Measurements from ENCODE around the gene NELL1.
"Not testable (repeated sequence)": the region's sequence is repeated elsewhere in the genome, so short reads cannot be mapped to it uniquely, and the experiment has no call there.

NELL1 gene

DNA sequence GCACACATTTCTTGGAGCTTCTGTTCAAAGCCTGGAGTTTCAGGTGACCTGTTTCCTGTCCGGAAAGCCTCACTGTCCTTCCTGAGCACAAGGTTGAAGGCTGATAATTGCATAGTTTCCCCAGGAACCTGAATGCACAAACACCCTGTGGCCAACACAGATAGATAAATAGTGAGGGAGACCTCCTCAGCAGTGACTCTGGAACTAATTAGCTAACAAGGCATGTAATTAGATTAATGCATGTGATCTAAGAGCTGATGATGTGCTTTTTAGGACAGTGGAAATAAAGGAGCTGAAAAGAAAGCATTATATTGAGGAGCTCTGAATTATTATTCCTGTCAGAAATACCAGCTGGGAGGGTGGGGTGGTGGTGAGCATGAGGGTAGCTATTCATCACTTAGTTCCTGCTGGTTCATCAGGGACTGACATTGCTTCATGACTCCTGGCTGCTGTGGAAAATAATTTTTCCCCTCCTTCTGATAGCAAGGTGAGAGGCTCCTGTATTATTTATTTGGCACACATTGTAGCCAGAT is 101.1 kb downstream of the NELL1 start:
- no peak for DNase-seq (ENCODE audit: low read depth)

DNA sequence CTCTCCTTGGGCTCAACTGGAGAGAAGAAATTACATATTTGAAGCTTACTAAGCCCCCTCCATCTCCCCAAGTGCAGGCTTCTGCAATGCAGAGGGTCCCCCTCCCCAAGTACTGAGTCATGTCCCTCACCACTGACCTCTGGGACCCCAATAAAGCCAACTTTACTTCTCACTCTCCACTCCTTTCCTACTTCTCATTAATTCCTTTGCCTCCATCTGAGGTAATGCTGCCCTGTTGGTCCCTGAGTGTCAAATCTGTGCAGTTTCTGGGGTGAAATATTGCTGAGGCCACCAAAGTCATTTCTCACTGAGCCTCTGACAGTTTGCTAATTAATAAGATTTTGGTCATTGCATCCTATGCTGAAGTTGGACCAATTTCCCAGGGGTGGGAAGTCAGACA is 101.6 kb downstream of the NELL1 start:
- DNase-seq (ENCODE audit: low read depth) = no peak

DNA sequence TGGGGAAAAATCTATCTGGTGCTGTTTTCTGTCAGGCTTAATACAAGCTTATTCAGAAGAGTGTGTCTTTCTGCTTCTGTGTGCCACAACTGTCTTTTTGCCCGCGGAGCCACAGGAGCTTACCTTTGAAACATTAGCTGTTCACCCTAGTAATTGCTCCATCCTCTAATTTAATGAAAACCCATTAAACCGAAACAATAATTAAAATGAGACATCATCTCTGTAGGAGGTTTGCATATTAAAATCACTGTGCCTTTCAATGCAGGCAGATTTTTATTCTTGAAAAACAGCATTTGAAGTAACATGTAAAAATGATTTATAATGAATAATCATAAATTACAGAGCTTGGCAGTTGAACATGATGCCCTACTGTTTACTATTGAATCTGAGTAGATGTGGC is 102.3 kb downstream of the NELL1 start:
- DNase-seq (ENCODE audit: low read depth) = no peak

DNA sequence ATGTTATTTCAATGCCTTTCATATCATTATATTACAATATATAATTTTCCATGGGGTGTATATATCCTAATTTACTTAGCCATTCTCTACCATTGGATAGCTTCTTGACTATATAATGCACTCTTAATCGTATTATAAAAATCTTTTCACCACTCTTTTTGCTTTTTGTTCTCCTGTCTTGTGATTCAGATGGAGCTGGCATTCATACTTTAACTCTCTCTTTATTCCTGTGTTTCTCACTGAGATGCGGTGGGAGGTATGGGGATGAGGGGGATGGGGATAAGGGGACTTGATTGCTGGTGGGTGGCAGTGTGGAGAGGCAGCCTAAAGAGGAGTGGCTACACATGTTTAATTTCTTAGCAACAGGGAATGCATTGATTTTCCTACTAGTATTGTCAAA is 105.9 kb downstream of the NELL1 start:
- DNase-seq (ENCODE audit: low read depth) = no peak

DNA sequence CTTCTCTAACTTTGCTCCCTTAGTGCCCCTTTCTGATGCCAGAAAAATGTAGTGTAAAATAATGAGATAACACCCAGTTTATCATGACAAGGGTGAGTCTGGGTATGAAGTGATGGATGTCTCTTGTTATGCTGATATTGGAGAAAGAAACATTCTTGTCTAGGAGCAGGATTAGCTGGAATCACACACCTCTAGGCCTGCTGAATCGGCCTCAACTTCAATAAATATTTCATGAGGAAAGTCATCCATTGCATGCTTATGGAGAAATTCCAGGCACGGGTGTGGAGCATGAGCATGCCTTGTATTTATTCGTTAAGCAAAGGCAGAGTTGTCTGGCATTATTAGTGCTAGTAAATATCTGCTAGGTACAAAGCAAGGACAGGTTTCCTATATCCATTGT is 113.4 kb downstream of the NELL1 start:
- no peak for DNase-seq (ENCODE audit: low read depth)

DNA sequence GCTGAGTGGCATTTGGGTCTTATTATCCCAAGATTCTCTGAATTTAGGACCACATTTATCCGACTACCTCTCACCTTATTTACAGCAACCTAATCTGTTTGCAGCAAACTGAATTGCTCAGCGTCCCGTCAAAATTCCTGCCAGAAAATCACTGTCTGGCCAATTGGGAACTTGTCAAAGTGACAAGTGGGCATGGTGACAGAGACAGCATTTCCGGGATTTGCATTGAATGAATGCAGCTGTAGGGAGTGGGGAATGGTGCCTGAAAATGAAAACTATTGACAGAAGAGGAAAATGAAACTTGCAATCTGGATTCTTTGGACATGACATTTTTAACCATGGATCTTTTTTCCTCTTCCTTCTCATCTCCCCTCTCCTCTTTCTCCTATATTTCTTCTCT is 113.8 kb downstream of the NELL1 start:
- DNase-seq (ENCODE audit: low read depth) = no peak

DNA sequence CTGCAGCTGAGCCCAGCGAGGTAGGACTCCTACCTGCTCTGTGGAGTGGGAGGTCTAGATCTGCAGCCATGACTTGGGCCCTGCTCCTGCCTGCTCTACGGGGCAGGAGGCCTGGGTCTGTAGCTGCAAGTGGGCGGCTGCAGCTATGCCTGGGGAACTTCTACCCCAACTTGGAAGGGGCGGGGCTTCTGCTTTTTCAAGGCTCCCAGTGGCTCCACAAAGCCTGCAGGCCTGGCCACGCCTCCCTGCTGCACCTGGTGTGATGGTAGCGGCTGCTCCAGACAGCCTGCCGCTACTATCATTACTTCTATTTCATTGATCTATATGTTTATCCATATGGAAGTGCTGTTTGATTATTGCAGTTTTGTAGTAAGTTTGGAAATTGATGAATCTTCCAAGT is 121.2 kb downstream of the NELL1 start:
- DNase-seq (ENCODE audit: low read depth) = no peak

DNA sequence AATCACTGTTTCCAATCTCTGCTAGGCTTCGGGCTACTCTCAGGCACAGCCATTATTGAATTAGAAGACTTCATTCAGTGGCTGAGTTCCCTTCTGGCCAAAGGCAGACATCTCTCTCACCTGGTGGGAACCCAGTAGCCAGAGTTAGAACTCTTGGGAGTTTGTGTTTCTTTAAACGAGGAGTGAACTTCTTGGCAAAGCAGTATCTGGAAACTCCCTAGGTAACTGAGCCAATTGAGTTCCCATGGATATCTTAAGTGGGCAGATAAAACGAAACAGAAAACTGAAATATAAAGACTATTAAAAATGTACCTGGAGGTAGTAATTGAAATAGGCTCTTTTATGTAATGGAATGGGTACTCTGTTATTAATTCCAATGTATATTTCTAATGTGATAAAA is 125.6 kb downstream of the NELL1 start:
- DNase-seq (ENCODE audit: low read depth) = no peak

DNA sequence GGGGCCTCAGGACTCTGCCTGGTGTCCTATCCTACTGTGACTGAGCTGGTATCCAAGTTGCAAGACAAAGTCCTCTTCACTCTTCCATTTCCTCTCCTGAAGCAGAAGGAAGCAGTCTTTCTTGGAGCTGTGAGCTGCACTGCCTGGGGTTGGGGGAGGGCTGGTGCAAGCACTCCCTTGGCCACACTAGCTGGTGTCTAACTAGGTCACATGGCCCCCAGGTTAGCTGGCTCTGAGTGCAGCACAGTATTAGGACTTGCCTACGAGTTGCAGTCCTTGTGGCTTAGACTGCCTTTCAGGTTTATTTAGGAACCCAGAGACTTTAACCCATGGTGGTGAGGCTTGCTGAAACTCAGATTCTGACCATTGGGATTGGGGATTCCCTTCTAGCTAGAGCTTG is 138.9 kb downstream of the NELL1 start:
- no peak for DNase-seq (ENCODE audit: low read depth)

DNA sequence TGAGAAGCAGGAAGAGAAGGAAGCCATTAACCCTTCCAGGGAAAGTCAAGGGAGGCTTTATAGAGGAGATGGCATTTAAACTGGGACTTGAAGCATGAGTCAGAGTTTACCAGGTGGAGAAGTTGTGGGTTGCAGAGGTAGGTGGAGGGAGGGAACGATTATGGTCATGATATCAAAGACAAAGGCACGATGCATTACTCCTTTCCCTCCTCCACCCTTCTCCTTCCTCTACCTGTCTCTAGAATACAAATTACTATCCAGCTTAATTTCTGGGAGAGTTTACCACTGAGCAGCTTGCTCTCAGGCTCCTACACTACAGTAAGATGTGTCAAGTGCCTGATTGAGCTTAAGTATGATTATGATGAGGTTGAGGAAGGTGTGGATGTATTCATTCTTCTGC is 151.7 kb downstream of the NELL1 start:
- DNase-seq (ENCODE audit: low read depth) = no peak

DNA sequence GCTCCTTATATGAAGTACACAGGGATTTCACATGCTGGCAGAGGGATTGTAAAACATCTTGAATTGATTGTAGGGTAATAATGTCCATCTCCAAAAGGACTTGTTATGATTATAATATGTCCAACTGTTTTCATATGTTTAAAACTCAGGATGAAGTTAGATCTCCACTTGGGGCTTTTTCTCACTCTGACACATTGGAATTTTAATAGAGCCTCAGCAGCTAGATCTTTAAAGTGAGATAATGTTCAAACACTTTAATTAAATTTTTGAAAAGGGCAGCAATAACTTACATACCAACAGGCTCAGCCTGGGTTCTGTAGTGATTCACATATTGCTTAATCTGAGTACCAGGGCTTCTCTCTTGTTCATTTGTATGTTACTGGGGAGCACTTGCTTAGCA is 152.1 kb downstream of the NELL1 start:
- no peak for DNase-seq (ENCODE audit: low read depth)

DNA sequence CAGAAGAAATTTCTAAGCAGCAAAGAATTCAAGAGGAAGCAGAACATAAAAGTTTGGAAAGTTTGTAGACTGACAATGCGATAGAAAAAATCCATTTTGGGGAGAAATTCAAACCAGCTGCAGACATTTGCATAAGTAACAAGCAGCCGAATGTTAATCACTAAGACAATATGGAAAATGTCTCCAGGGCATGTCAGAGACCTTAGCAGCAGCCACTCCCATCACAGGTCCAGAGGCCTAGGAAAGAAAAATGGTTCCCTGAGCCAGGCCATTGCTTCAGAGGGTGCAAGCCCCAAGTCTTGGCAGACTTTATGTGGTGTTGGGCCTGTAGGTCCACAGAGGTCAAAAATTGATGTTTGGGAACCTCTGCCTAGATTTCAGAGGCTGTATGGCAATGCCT is 155.4 kb downstream of the NELL1 start:
- DNase-seq (ENCODE audit: low read depth) = no peak

DNA sequence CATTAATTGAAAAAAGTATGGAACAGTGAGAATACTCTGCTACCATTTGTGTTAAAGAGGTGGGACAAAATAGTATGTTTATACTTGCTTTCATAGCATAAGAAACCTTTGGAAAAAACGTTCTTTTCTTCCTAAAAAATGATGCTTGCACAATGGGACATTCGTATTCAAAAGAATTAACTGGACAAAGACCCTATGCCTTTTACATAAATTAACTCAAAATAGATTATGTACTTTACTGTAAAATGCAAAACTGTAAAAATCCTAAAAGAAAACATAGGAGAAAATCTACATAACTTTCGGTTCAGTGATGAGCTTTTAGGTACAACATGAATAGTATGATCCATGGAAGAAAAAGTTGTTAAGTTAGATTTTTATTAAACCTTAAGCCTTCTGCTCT is 166.2 kb downstream of the NELL1 start:
- DNase-seq (ENCODE audit: low read depth) = no peak

DNA sequence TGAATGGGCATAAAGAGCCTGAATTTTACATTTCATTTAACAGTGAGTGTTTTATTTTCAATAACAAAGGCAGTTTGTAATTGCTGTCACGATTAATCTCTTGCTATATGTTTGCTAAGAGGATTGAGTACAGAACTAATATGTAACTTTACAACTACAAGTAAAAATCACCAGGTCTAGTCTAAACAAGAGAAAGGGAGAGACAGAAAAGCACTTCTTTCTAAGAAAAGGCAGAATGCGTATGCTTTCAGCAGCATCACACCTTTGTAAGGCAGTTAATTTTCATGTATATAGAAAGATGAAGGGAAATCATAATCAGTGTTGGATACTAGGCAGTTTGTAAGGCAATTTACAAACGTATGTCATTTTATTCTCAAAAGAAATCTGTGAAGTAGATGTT is 169.8 kb downstream of the NELL1 start:
- no peak for DNase-seq (ENCODE audit: low read depth)

DNA sequence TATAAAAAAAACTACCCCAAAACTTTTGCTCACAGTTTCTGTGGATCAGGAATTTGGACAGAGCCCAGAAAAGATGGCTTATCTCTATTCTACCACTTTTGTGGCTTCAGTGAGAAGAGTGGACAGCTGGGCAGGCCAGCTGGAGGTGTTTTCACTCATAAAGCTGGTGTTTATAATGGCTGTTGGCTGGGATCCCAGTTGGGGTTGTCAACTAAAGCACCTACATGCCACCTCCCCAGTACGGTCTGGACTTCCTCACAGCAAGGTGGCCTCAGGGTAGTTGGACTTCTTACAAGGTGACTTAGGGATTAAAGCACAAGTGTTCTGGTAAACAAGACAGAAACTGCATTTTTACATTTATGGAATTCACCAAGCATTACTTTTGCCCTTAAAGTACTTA is 171.0 kb downstream of the NELL1 start:
- DNase-seq (ENCODE audit: low read depth) = no peak

DNA sequence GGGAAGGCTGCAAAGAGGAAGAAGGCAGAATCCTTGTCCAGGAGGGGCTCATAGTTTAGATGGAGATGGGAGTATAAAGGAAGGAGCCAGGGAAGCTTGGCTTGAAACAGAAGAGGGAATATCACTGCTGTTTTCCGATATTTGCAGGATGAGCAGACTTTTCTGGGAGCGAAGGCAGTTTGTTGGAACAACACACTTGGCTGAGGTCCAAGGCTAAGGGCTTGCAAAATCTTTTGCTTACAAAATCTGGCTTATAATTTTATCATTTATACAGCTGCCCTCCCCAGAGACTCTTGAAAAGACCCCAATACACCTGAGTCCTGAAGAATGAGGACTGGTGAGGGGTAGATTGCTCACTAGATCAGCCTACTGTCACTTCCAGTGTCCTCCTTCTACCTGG is 174.8 kb downstream of the NELL1 start:
- no peak for DNase-seq (ENCODE audit: low read depth)

DNA sequence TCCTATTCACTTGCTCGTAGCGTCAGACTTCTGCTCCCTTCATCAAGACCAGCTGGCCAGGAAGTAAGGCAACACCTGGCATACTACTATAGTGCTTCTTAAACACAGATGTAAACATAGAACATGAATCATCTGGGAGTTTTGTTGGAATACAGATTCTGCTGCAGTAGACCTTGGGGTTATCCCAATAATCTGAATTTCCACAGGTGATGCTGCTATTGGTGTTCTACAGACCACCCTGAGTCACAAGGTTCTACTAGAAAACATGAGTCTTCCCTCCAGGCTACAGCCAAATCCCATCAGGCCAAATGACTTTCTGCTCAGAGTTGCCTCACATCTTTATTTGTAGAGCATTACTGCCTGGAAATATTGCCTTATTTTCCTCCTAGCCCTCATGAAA is 175.2 kb downstream of the NELL1 start:
- no peak for DNase-seq (ENCODE audit: low read depth)

DNA sequence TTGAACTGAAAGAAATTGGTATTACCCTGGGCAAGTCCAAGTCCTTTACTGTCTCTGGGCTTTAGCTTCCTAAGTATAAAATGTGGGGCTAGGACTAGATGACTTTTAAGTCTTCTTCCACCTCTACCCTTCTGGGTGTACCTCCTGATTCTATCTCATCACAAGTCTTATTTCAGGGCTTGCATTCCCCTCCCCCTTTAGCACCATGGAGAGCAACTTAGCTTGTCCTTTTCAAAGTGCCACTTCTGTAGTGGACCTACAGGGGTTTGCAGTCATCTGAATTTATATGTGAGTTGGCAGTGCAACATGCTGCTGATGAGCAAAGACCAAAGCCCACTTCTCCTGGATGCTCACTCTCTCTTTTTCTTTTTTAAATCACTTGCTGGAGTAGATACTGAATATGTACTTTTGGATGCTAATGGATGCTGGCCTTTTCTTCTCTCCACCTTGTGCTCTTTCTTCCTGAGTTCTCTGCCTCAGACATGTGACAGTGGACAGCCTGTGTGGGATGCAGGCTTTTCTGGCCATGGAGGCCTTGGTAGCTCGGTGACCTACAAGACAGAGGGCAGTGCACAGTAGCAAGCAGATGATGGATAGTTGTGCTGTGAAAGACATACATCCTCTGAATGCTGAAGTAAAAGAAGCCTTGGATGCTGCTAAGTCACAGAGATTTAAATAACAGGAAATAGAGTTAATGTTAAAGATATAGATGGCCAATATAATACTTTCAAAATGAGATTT is 185.0 kb downstream of the NELL1 start:
- DNase-seq (ENCODE audit: low read depth) = no peak

DNA sequence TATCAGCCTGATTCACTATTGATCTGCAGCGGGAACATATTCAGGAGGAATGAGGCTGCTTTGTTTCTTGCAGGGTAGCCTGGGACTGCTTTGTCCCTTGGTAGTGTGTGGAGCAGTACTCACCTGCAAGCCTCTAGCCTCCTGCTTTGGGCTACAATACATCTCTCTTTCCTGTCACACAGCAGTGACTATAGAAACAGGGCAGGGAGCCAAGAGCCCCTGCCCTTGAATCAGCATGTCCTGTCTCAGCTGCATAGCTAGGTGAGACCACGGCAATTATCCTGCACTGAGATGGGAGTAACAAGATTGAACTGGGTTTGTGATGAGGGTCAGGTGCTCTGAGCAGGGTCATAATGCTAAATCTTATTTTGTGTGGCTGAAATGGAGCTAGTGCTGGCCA is 191.9 kb downstream of the NELL1 start:
- DNase-seq (ENCODE audit: low read depth) = no peak

DNA sequence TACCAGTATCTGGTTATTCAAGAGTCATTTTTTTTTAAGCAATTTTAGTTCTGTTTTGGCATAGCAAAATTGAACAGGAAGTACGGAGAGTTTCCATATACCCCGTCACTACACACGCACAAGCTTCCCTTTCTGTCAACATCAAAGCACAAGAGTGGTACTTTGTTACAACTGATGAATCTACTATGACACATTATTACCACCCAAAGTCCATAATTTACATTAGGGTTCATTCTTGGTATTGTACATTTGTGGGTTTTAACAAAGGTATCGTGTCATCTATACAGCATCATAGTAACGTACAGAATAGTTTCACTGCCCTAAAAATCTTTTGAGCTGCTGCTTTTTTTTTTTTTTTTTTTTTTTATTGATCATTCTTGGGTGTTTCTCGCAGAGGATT is 192.9 kb downstream of the NELL1 start:
- DNase-seq (ENCODE audit: low read depth) = not testable (repeated sequence)

DNA sequence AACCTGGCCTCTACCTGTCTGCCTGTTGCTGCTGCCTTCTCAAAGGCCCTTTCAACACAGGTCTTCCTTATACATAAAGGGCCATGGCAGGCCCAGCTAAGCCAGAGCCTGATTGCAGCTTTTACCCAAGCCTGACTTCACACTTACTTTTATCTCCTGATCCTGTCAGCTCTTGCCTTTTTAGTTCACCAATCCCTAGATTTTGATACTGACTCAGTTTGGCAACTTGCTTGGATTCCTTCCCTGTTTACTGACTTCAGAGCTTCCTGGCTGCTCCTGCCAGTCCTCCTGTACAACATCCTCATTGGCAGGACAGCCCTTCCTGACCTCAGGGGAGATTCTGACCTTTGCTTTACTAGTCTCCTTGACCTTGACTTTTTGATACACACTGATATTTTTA is 195.2 kb downstream of the NELL1 start:
- no peak for DNase-seq (ENCODE audit: low read depth)

DNA sequence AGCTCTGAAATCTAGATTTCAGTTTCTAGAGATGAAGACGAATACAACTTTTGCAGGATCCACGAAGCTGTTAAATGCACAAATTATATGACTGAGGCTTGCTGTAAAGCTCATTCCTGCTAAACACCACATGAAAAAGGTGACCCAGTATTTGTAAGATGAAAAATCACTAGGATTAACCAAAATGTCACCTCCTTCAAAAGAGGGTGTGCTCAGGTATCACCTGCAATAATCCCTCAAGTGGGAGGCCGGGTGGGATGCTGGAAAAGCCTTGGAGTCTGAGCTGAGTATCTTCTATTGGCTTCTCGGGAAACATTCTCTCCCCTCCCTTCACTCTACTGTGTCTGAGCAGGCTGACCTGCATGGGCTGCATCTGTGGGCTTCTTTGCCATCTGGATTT is 195.8 kb downstream of the NELL1 start:
- no peak for DNase-seq (ENCODE audit: low read depth)

DNA sequence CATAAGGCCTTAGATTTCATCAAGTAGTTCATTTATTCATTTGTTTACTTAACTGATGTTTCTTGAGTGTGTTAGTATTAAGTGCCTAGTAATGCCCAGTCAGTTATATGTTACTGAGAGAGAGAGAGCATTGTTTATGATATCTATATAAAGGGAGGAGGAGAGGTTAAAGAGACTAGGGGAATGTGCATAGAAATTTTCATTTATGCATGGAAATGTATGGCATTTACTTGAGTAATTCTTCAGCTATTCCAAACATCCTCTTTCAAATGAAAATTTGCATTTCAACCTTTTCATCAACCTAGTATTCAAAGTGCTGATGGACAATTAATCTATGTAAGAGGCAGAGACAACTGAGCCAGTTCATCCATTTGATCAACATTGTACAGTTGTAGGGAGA is 199.7 kb downstream of the NELL1 start:
- DNase-seq (ENCODE audit: low read depth) = no peak

DNA sequence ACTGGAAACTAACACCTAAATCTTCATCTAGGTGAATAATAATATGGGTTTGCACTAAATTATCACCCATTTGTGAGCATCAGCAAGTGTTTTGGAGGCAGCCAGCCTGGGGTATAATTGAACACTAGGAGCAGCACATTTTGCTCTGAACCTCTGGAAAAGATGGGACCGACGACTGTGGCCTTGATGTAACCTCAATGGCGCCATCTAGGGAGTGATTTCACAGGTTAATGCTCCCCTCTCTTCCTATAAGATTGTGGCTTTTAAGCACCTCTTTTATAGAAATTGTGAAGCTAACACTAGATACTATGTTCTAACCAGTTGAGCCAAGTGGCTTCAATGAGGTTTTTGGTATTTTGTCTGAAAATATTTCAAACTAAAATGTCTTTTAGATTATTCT is 203.7 kb downstream of the NELL1 start:
- DNase-seq (ENCODE audit: low read depth) = no peak

DNA sequence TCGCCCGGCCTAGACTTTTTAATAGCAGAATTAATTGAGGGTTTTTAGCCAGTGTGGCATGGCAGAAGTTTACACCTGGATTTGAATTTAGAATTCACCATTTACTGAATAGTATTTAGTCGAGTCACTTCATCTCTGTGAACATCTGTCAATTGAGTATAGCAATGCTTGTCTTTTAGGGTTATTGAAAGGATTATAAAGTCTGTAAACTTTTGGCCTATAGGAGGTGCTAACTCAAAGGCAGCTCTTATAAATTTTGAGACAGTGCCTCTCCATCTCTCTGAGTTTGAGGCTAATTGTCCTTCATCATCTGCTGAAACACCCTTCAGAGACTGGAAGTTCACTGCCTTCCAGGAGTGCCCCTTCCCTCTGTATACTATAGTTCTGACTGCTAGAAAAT is 205.0 kb downstream of the NELL1 start:
- no peak for DNase-seq (ENCODE audit: low read depth)

Measured in activated T-cell treated with anti-CD3 and anti-CD28 coated beads for 24 hours (primary cell).